Posterior cingulate gyrus (tissue), 11 donors: Measurements from ENCODE around the gene LAMA2.
A peak's percentile ranks its signal among the peaks of the same experiment; 100 is the strongest.

Source experiments
- DNase-seq, 10 donors: peaks; one replicate each; pipeline versions ENCODE4 v3.0.0 to v3.0.0-alpha.2; 2020 to 2021; ENCODE audit warnings: mixed read lengths in 3 of 10
- intact Hi-C: fragments of 100-400 bp; cut with DNase I; formaldehyde crosslinking; loops from one replicate; pipeline ENCODE4 v1.15.1; 2023

LAMA2 gene, protein sequence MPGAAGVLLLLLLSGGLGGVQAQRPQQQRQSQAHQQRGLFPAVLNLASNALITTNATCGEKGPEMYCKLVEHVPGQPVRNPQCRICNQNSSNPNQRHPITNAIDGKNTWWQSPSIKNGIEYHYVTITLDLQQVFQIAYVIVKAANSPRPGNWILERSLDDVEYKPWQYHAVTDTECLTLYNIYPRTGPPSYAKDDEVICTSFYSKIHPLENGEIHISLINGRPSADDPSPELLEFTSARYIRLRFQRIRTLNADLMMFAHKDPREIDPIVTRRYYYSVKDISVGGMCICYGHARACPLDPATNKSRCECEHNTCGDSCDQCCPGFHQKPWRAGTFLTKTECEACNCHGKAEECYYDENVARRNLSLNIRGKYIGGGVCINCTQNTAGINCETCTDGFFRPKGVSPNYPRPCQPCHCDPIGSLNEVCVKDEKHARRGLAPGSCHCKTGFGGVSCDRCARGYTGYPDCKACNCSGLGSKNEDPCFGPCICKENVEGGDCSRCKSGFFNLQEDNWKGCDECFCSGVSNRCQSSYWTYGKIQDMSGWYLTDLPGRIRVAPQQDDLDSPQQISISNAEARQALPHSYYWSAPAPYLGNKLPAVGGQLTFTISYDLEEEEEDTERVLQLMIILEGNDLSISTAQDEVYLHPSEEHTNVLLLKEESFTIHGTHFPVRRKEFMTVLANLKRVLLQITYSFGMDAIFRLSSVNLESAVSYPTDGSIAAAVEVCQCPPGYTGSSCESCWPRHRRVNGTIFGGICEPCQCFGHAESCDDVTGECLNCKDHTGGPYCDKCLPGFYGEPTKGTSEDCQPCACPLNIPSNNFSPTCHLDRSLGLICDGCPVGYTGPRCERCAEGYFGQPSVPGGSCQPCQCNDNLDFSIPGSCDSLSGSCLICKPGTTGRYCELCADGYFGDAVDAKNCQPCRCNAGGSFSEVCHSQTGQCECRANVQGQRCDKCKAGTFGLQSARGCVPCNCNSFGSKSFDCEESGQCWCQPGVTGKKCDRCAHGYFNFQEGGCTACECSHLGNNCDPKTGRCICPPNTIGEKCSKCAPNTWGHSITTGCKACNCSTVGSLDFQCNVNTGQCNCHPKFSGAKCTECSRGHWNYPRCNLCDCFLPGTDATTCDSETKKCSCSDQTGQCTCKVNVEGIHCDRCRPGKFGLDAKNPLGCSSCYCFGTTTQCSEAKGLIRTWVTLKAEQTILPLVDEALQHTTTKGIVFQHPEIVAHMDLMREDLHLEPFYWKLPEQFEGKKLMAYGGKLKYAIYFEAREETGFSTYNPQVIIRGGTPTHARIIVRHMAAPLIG (N-terminal part only)

DNA sequence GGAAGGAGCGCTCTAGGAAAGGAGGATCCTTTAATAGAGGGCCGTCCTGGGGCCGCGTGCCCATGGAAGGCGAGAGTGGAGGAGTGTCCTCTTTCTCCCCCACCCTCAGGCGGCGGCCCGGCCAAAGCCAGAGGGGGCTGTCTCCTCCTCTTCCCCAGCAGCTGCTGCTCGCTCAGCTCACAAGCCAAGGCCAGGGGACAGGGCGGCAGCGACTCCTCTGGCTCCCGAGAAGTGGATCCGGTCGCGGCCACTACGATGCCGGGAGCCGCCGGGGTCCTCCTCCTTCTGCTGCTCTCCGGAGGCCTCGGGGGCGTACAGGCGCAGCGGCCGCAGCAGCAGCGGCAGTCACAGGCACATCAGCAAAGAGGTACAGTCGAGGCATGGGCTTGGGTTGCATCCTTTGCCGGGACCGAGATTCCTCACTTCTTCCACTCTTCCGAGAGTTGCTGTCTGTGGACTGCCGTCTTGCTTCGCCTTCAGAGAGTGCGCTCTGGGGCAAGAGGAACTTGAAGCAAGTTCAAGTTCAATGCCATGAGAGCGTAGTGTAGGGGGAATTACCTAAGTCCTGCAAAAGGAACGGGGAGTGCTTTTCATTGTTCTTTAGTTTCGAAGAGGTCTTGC is at the start of gene LAMA2:
LAMA2 (plus strand) TSS at position 148 of the 621 bp plus-strand sequence; CDS start at position 256, 108 bp downstream.
- intact Hi-C loops, result no loop called here

DNA sequence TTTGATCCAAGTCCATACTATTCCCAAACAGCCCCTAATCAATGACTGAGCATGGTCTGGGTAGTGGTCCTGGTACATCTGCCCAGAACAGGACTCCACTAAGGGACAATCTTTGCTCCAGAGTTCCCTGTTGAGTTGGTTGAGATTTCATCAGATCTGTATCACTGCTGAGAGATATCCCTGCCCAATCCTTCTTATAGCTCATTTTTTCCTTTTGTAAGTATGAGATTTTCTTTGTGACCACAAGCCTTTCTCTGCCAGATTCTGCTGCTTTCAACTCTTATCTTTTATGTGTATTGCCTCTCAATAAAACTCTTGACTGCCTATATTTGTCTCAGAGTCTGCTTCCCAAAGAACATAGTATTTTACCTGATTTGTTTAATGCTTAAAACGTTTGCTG is 46.2 kb upstream of the LAMA2 start:
- intact Hi-C loops, result no loop called here
- no peak for DNase-seq

More for the DNA sequence above, at the start of gene LAMA2:
- peak; percentile 59 to 95 (median 69) for DNase-seq

DNA sequence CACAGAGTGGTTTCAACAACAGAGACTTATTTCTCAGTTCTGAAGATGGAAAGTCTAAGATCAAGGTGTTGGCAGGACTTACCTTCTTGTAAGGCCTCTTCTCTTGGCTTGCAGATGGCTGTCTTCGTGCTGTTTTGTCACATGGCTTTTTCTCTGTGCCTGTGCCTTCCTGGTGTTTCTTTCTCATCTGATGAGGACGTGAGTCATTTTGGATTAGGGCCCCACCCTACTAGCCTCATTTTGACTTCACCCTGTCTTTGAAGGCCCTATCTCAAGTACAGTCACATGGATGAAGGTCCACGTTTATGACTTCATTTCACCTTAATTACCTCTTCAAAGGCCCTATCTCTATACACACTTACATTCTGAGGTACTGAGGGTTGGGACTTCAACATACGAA is 41.4 kb upstream of the LAMA2 start:
- no peak for DNase-seq
- intact Hi-C loops, result no loop called here

DNA sequence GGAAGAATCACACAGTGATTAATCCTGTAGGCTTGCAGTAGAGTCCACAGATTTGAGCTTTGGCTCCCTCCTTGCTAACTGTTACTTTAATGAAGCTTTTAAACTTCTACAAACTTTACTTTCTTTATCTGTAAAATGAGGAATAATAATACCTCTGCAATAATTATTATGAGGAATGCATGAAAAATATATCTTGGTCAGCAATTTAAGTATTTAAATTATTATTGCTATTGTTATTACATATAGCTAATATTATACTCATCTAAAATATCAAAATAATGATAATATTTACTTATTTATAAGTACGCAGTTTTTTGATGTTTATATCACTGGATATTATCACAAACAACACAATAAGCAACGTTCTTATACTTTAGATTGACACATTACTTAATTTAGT is 38.3 kb upstream of the LAMA2 start:
- intact Hi-C loops, result no loop called here
- no peak for DNase-seq

DNA sequence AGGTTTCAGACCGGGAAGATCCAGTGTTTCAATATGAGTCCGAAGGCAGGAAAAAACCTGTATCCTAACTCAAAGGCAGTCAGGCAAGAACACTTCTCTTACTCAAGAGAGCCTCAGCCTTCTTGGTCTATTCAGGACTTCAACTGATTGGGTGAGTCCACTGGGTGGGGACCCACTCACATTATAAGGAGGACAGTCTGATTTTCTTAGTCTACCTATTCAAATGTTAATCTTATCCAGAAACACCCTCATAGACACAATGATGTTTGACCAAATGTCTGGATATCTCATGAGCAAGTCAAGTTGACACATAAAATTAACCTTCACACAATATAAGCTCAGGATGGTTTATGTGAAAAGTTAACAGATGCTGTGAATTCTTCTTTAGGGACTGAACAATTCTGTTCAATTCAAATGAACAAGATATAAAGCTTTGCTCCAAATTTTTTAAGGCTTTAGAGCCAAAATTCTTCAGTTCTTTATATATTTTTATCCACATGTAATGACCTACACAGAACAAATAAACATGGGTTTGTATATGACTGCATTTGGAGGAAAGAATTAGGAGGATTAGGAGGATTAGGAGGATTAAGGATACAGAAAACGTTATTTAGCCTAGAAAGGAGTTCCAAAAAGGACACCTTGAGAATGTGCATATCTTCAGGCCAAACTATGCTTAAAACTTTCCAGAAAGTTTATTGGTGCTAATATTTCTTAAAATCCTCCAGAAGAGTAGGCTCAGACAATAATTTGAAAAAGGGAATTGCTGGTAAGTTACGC is 35.3 kb upstream of the LAMA2 start:
- DNase-seq, result no peak
- intact Hi-C loops, result no loop called here

DNA sequence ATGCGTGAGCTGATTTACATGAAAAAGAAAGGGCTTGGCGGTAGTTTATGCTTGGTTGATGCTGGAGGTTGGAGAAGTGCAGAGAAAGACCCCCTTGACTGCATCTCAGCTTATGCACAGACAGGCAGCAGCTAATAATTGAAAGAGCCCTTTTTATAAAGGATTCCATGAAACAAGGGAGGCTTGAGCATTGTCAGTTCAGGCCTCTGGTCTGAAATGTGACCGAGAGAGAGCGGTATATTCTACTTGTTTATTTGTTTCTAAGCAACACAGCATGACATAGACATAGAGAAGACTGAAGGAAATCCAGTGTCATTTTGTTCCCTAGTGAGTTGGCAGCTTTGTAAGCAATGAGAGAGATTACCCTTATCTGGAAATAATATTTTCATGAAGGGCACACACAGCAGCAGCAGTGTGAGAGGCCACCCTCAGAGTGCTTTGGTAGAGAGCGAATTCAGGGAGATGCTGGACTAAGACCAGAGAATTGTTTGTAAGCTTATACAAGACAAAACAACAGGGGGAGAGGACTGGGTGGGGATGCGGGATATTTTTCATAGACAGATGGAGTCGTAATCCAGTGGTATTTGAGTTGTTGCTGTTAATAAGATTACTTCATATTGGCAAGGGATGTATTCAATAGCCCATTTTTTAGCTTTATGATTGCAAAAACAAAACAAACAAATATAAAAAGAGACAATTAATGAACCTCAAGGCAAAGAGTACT is 34.6 kb upstream of the LAMA2 start:
- intact Hi-C loops, result no loop called here

DNA sequence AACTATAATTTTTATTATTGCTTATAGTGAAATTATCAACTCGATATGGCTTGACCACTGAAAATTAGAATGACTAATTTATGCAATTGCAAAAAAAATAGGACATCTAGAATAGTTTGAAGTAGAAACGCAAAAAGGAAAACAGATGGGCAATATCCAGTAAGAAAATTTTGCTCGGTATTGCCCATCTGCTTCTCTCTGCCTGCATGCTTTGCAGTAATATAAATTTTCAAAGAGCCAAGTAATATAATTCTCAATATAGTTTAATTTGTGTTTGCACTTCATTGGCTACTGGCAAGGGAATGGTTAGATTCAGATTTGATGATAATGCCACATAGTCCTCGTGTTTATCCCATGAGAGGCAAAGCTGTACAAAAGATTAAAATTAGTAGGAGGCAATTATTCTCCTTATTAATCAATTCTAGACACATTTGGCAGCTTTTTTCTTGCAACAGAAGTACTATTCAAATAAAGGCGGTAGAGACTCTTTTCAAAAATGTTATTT is 27.3 kb upstream of the LAMA2 start:
- intact Hi-C loops, result no loop called here
- DNase-seq, result no peak

More for the DNA sequence above, 34.6 kb upstream of the LAMA2 start:
- DNase-seq, result no peak

DNA sequence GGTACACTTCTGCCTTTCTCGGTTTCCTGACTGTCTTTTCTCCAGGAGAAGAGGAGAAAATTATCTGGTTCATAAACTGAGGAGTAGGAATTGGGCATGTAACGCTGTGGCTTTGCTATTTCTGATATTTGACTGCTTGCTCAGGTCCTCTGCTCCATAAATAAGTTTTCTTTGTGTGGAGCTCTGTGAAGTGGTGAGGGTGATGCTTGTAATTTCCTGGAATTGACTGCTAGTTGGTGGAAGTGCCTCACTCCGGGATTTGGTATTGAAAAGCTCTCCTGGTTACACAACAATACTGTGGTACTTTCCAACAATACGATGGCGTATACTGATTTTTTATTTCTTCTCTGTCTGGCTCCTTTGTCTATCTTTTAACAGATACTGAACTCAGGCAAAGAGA is 25.1 kb upstream of the LAMA2 start:
- intact Hi-C loops, result no loop called here
- DNase-seq, result no peak

DNA sequence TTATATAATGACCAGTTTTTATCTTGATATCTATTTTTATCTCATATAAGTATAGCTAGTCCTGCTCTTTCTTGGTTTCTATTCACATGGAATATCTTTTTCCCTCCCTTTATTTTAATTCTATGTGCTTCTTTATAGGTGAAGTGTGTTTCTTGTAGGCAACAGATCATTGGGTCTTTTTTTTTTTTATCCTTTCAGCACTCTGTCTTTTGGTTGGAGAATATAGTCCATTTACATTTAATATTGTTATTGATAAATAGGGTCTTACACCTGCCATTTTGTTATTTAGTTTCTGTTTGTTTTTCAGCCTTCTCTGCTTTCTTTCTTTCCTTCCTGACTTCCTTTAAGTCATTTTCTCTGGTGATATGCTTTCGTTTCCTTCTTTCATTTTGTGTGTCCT is 22.2 kb upstream of the LAMA2 start:
- intact Hi-C loops, result no loop called here
- no peak for DNase-seq

DNA sequence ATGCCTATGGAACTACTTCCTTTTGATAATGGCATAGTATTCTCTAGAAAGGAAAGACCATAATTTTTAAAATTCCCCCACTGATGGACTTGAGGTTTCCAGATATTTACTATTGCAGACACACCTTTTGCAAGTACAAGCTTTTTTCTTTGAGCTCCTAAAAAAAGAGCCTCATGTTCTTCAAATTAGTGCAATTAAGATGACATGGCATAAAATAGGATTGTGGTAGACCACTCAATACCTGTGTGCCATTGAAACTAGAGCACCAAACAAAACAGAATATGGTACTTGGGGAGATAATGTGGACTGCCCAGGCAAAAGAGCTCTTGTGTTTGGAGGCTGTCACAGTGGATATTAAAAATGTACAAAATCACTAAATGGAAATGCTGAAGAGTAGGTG is 19.0 kb upstream of the LAMA2 start:
- DNase-seq, result no peak
- intact Hi-C loops, result no loop called here

DNA sequence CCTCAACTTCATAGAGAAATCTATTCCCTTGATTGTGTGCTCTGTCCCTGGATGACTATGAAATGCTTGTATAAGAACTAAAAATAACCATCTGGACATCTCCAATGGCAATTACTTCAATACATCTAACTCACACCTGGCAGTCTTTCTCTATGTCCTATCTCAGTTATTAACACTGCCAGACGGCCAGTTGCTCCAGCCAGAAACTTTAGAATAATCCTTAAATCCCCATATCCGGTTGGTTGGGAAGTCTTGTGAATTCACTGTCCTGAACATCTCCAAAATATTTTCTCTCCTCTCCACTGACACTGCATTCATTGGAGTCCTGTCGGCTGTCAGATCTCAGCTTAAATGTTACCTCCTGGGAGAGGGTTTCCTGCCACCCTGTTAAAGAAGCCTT is 12.2 kb upstream of the LAMA2 start:
- intact Hi-C loops, result no loop called here
- DNase-seq, result no peak

DNA sequence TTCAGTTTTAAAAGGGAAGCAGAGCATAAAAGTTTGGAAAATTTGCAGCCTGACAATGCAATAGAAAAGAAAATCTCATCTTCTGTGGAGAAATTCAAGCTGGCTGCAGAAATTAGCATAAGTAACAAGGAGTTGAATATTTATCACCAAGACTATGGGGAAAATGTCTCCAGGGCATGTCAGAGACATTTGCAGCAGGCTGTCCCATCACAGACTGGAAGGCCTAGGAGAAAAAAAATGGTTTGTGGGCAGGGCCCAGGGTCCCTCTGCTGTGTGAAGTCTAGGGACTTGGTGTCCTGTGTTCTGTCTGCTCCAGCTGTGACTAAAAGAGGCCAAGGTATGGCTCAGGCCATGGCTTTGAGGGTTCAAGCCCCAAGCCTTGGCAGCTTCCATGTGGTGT is 8.1 kb upstream of the LAMA2 start:
- DNase-seq, result no peak
- intact Hi-C loops, result no loop called here

DNA sequence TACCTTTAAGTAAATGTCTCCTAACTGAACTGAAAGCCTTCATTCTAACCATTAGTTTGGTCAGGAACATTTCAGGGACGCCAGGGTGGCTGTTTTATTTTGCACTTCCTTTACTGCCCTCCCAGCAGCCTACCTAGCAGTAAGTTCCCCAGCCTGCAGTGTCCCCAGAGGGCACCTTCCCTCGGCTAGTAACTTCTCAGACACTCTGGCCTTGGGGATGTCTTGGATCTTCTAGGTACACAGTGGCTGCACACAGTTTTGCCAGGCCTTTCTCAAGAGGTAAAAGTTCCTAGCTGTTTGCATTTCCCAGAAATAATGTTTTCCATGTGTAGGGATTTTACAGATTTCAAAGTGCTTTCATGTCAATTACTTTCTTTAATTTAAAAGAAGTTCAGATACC is 378 bp upstream of the LAMA2 start:
- intact Hi-C loops, result no loop called here
- no peak for DNase-seq

DNA sequence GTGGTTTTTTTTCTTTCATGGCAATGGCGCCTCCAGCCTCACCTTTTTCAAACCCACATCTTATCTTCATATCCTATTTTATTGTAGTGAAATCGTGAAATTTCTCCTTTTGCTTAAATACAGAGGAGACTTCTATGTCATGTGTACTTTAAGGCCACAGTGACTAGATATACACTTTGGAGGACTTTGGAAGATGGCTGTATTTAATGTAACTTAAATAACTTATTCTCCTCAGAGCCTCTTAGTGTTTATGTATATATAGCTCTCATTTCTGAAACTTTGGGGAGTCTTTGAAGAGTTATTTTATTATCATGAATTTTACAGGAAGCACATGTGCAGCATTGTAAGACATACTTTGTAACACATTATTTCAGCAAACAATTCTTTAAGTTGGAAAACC is 968 bp downstream of the LAMA2 start:
- DNase-seq, result no peak
- intact Hi-C loops, result no loop called here

DNA sequence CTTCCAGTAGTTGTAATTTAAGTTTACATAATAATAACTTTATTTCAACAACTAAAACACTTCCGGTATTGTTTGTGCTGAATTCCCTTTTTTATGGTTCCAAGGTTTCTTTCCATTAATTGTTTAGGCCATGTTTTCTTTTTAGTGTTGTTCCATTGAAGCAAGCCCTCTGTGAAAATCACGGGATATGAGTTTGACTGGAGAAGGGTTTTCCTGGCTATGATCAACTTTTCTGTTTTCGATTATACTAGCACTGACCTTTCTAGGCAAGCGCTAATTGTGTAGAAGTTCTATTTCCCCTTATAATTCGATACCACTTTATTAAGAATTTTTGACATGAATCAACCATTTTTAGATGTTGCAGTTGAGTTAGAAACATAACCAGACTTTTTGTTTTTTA is 2.4 kb downstream of the LAMA2 start:
- intact Hi-C loops, result no loop called here

DNA sequence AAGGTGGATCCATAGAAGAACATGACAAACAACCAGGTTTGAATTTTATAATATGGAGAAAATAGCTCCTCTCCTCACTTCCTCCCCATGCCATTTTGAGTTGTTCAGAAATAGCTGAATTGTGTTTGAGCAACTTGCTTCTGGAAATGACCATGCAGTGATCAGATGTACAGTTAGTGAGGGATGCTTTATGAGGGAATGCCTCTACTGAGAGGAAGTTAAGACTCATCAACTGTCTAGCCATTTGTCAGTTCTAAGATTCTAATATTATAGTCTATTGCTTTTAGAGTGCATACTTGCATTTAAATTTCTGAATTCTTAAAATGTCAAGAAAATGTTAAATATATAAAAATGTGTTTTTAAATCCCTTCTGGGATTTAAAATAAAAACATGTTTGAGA is 3.8 kb downstream of the LAMA2 start:
- intact Hi-C loops, result no loop called here
- no peak for DNase-seq

More for the DNA sequence above, 2.4 kb downstream of the LAMA2 start:
- DNase-seq, result no peak

DNA sequence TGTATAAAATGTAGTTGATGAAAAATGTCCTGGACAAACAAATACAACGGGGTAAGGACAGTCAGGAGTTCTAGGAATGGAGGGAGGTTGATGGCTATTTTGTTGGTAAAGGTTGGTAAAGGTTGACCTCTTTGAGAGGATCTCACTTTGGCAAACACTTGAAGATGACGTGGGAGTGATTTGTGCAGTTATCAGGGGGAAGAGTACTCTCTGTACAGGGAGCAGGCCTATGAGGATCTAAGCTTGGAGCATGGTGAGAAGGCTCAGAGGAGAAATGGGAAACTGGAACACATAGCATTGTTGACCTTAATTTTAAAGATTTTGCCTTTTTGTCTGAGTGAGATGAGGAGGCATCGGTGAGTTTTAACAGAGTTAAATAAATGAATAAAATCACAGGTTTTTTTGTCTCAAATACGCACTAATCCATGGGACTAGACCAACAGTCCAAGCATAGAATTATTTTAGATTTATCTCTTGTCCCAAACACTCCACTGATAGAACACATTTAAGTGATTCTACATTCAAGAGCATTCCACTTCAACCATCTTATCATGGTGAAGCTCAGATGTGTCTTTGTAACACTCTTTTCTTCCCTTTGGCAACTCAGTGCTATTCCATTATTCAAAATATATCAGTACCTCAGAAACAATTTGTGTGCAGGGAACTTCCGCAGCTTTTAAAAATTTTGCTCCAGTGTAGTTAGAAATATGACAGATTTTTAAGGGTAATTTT is 5.7 kb downstream of the LAMA2 start:
- no peak for DNase-seq
- intact Hi-C loops, result no loop called here

DNA sequence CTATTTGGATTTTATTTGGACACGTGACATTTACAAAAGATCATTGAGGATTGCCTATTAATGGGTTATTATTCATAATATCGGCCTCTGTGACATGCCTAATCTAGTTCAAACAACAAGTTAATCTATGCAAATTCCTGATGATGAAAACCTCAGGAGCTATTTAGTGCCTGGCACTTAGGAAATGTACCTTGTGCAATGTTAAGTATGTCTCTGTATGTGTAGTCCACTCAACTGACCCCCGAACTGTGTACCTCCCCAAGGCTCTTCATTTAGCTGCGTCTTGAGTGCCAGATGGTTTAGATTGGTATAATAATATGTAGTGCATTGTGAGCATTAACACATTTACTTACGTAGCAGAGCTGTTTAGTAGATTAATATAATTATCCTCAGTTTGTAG is 6.9 kb downstream of the LAMA2 start:
- no peak for DNase-seq
- intact Hi-C loops, result no loop called here
